ENCODE measurements around the gene POLR2A.
"Not testable (repeated sequence)": the region's sequence is repeated elsewhere in the genome, so short reads cannot be mapped to it uniquely, and the experiment has no call there.

The POLR2A gene

DNA sequence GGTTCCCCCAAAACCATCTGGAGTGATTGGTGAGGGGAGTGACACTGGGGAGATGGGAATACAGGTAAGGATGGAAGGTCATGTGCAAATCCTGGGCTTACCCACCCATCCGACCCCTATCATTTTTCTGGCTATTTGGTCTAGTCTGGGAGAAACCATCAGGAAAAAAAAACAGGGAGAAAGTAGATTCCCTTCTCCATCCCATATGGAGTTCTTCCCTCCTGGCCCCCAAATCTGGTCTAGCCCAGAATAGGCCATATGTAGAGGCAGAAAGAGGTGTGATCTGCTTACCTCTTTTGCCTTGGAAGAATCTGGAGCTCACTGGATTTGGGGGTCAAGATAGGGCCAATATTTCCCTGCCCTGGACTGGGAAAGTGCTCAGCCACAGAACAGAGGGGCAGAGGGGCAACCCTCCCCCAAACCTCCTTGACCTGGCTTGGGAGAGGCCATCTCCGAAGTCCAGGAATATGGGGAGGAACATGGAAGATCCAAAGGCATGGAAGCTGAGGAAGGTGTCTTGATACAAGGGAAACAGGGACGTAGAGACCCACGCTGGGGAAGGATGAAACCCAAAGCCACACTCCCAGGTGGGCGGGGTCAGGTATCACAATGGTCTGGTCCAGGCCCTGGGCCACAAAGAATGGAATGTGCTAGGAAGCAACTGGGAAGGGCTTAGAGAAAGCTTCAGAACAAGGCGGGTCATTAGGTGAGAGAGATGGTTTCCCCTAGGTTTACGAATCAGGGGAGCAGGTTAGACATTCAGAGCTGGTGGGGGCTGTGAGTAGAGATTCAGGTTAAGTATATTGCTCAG, 23.1 kb upstream of the POLR2A start:
- no peak for DNase-seq

DNA sequence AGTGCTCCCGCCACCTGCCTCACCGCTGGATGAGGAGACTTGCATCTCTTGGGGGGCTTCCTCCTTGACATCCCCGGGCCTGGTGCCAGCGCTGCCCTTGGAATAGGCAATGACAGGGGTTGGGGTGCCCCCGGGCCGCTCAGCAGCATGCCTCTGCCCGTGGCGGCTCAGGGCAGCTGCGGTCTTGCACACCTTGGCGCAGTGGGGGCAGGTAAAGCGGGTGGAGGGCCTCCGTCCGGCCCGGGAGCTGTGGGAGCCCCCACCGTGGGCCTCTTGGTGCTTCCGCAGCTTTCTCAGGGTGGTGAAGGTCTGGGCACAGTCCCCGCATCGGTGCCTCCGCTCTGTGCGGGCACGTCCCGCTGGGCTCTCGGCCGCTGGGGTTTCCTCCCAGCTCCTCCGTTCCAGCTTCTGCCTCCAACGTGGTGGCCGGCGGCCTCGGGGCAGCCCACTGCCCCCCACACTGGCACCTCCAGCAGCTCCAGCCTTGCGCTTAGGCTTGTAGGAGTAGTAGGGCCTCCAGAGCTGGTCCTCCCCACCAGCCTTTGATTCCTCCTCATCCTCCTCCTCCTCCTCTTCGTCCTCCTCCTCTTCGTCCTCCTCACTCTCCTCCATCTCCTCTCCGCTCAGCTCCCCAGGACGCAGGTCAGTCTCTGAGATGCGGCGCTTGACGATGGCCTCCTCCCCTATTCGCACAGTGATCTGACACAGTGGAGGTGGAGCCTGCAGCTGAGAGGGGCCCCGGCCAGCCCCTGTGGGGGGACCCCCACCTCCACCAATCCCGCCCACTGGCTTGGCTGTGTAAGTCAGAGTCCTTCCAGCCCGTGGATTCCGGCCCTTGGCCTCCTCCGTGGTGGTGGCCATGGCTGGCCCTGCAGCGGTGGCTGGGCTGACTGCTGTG, 21.4 kb upstream of the POLR2A start:
- no peak for DNase-seq

DNA sequence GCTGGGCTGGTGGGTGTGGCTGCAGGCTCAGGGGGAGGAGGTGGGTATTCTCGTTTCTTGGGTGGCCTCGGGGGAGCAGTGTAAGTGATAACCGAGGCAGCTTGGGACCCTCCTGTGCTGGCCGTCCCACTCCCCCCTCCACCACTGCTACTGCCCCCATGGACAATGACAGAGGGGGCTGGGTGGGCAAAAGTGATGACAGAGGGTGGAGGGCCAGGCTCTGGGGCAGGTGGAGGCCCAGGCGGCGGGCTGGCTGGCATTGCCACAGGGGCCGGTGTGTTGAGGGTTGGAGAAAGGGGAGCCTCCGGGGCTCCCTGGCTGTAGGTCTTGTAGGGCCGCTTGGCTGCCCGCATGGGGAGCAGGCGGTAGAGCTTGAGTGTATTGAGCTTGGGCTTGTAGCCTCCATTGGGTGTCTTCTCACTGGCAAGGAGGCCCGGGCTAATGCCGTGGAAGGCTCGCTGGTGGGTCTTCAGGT, 20.8 kb upstream of the POLR2A start:
- no peak for DNase-seq

DNA sequence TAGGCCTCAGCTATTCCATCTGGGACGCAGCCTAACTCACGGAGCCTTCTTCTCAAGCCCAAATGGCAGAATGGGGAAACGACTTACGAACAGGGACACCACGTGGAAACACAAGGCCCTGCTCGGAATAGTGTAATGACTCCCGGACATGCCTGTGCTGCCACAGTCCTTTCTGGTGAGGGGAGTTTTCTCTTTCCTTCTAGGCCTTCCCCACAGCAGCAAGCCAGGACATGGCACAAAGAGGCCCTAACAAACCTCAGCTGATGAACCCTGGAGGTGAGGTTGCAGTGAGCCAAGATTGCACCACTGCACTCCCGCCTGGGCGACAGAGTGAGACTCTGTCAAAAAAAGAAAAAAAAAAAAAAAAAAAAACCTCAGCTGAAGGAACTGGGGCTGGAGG, 20.1 kb upstream of the POLR2A start:
- DNase-seq = no peak

DNA sequence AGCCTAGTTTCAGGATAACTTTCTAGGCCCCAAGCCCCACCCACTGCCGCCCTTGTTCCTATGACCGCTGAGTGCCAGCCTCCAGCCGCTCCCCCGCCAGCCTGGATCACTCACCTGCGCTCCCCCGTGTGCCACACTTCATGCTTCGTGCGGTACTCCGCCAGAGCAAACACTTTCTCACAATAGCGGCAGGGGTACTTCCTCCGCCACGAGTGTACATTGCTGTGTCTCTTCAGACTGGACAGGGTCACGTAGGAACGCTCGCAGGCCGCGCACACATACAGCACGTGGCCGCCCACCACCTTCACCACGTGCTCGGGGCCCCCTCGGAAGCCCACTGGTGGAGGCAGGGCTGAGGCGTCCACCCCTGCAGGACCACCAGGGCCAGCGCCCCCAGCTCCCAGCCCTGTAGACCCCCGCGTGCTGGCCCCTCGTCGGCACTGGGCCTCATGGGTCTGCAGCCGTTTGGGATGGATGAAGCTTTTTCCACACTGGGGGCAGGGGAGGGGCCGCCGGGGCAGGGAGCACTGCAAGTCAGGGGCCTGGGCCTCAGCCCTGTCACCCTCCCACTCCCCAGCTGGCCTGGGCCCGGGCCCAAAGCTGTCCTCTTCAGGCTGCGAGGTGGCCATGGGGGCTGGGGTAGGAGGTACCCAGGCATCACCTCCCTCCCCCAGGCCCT, 18.4 kb upstream of the POLR2A start:
- DNase-seq = no peak

DNA sequence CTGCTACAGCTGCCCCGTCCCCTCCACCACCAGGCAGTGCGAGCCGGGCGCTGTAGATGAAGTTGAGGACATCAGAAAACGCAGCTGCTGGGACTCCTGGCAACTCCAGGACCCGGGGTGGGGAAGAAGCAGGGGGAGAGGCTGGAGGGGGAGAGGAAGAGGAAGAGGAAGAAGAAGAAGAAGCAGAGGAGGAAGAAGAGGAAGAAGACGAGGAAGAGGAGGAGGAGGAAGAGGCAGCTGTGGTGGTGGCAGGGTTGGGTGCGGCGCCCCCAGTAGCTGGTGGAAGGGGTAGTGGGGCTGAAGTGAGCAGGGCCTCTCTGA, 17.9 kb upstream of the POLR2A start:
- no peak for DNase-seq

DNA sequence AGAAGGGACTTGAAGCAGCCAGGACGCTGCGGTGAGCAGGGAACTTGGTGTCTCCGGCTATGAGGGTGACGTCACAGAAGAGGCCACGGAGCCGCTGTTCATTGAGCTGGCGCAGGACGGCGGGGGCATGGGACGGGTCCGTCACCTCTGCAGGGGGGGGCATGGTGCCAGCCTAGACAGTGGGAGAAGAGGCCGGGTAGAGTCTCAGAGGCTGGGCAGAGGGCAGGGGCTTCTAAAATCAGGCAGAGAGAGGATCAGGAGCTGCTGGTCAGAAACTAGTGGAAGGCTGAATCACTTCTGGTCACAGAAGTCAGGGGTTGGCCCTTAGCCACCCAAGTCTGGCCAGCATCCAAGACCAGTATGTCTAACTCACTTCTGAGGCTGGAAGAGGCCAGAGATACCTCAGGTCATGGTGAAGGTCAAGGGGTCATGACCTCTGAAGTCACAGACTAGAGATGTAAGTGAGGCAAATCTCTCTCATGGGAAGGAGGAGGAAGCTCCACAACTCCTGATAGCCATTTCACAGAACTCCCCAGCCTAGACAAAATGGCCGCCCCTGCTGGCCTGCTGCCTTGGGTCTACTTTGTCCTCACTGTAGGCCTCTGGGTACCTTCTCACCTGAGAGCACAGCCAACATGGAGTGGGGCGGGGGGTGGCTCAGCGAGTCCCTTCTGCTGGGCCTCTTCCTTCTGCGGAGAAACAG, 17.4 kb upstream of the POLR2A start:
- no peak for DNase-seq

DNA sequence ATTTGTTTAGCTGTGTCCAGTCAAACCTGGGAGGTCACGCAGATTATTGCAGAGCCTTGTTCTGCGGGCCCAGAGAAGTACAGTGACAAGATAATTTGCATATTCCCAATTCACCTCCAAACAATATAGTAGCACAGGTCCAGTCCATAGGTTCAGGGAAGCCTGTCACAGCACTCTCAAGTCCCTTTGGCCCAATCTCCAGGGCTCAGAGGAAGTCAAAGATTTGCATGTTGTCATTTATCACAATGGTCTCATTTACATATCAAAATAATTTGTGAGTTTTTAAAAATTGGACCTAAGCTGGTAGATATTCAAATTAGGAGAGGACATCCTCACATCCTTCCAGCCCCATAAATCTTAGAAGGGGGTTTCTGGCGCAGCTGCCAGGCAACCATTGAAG, 16.7 kb upstream of the POLR2A start:
- no peak for DNase-seq

DNA sequence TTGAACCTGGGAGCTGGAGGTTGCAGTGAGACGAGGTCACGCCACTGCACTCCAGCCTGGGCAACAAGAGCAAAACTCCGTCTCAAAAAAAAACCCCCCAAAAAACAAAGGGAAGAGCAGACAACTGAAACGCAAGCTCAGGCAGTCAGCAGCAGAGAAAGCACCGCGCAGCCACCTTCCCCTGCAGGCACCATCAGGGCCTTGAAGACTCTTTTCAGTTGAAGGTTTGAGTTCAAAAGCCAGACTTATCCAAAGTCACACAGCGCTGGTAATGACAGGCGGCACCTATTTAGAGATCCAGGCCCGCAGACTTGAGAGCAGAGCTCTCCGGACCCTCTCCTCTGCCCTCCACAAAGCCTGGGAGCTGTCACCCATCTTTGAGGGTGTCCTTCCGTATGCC, 15.9 kb upstream of the POLR2A start:
- no peak for DNase-seq

DNA sequence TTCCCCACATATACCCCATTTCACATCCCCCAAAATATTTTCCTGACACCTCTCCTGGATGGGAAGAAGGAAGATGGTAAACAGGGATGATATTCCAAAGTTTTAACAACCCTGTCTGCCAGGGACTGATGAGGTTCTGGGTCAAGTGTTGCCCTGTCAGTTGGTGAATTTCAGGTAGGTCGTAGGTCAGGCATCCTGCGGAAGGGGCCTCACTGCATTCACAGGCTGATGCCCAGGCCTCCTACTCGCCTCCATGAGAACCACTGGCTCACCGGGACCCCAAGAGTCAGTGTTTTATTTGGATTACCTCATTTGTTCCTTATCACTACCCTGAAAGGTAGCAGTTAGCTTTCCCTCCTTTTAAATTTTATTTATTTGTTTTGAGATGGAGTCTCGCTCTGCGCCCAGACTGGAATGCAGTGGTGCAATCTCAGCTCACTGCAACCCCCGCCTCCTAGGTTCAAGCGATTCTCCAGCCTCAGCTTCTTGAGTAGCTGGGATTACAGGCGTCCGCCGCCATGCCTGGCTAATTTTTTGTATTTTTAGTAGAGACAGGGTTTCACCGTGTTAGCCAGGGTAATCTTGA, 15.3 kb upstream of the POLR2A start:
- no peak for DNase-seq

DNA sequence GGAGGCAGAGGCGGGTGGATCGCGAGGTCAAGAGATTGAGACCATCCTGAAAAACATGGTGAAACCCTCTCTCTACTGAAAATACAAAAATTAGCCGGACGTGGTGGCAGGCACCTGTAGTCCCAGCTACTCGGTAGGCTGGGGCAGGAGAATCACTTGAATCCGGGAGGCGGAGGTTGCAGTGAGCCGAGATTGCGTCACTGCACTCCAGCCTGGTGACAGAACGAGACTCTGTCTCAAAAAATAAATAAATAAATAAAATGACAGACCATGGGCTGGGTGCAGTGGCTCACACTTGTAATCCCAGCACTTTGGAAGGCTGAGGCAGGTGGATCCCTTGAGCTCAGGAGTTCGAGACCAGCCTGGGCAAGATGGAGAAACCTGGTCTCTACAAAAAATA, 14.3 kb upstream of the POLR2A start:
- not testable (repeated sequence) for DNase-seq

DNA sequence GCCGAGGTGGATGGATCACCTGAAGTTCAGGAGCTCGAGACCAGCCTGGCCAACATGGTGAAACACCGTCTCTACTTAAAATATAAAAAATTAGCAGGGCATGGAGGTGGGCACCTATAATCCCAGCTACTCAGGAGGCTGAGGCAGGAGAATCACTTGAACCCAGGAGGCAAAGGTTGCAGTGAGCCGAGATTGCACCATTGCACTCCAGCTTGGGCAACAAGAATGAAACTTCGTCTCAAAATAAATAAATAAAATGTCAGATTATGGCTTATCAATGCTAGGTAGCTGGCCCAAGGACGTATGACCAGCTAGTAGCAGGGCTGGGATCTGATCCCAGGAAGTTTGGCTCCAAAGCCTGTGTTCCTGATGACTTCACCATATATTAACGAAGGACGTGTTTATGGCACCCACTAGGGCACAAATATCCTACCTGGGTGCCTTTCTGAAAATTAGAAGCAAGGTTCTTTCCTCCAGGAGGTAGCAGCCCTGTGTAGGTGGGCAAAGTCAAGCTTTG, 13.7 kb upstream of the POLR2A start:
- DNase-seq = not testable (repeated sequence)

DNA sequence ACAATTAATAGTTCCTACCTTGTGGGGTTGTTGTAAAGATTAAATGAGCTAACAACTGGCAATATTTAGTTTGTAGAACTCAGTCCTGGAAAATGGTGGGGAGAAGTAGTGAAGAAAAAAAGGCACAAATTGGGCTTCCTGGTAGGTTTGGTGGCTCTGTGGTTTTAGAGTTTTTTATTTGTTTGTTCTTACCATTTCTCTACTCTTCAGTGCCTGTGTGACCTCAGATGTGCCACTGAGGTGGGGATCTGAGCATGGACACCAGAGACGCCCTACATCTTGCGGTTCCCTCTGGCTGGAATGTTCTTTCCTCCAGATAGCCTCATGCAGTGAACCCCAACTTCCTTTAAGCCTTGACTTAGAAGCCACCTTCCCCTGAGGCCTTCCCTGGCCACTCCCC, 12.4 kb upstream of the POLR2A start:
- DNase-seq = no peak

DNA sequence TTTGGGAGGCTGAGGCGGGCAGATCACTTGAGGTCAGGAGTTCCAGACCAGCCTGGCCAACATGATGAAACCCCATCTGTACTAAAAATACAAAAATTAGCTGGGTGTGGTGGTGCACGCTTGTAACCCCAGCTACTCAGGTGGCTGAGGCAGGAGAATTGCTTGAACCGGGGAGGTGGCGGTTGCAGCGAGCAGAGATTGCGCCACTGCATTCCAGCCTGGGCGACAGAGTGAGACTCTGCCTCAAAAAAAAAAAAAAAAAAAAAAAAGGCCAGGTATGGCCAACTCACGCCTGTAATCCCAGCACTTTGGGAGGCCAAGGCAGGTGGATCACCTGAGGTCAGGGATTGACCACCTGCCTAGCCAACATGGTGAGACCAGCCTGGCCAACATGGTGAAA, 9.4 kb upstream of the POLR2A start:
- not testable (repeated sequence) for DNase-seq

DNA sequence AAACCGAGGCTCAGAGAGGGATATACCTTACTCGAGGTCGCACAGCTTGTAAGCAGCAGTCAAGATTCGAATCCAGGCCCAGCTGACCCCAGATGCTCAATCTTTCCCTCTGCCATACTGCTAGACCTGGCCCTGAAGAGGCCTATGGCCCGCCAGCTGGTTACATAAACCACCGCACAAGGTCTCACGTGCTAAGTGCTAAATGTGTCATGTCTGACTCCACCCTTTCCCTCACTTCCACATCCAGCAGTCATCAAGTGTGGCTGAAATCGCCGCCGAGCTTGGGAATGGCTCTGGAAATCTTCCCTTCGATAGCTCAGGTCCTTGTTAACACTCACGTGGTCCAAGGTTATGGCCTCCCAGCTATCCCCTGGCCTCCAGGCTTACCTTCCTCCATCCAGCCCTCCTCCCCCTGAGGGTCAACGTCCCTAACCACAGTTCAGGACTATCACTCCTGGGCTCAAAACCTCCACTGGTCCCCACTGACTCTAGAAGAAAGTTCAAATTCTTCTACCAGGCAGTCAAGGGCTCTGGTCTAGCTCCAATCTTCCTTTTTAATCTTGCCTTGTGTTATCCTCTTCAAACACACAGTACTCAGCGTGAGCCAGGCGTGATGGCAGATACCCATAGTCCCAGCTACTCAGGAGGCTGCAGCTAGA, 8.3 kb upstream of the POLR2A start:
- no peak for DNase-seq

DNA sequence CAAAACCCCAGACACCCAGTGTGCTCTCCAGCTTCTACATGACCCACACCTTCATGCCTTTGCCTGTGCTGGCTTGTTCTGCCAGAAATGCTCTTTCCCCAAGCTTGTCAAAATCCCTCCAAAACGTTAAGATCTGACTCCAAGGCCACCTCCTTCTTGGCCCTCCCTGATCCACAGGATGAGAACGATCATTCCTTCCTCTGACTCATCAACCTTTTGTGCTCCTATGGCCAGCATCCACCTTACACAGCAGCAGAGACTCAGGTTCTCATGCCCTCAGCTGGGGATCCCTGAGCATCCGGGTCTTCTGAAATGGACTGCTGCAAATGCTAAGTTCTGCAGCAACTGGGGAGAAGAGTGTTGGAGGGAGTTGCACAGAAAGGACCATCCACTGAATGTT, 7.7 kb upstream of the POLR2A start:
- no peak for DNase-seq

DNA sequence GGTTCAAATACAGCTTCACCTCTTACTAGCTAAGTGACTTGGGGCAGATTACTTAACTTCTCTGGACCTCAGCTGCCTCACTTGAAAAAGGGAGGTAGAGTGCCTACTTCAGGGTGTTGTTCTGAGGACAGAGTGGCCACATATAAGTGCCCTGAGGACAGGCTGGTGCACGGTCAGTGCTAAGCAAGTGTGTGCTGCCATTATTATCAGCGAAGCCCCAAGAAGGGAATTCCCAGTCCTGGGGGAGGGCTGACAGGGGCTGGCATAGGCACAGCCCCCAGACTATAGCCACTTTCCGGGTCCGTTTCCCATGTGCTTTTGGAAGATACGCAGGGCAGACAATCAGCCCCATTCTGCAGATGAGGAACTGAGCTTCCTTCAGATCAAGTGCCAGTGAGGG, 7.2 kb upstream of the POLR2A start:
- DNase-seq = no peak

DNA sequence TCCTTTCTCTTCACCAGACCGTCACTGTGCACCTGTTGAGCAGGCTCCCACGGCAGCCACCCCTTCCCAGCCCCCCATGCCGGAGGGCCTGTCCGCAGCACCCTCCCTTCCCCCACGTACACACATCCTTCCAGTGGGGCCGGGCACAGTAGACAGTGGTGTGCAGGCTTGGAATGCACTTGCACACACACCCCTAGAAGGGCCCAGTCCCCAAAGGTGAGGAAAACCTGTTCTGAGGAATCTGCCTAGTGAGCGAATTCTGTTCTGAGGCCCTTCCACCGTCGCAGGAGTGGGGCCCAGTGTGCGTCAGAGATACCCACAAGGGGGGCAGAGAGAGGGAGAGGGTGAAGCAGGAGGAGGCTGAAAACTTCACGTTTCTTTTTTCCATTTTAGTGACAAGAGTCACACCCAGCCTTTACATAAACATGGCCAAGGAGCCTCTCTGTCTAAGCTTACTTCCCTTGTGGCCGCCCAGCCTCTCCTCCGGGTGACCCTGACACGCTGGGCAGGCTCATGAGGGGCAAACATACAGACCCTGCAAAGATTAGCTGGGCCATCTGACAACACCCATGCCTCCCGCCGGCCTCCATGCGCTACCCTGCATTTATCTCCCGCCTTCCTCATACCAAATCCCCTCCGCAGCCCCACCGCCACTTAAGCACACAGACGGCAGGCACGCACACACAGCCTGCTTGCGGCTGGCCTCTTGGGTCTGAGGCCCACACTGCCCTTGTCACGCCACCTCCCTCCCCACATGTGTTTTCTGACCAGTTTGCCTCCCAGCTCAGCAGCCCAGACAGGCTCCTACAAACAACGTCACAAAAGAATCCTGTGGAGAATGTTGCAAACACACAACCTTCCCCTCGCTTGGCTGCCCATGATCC, 6.5 kb upstream of the POLR2A start:
- DNase-seq = peak; percentile 65

DNA sequence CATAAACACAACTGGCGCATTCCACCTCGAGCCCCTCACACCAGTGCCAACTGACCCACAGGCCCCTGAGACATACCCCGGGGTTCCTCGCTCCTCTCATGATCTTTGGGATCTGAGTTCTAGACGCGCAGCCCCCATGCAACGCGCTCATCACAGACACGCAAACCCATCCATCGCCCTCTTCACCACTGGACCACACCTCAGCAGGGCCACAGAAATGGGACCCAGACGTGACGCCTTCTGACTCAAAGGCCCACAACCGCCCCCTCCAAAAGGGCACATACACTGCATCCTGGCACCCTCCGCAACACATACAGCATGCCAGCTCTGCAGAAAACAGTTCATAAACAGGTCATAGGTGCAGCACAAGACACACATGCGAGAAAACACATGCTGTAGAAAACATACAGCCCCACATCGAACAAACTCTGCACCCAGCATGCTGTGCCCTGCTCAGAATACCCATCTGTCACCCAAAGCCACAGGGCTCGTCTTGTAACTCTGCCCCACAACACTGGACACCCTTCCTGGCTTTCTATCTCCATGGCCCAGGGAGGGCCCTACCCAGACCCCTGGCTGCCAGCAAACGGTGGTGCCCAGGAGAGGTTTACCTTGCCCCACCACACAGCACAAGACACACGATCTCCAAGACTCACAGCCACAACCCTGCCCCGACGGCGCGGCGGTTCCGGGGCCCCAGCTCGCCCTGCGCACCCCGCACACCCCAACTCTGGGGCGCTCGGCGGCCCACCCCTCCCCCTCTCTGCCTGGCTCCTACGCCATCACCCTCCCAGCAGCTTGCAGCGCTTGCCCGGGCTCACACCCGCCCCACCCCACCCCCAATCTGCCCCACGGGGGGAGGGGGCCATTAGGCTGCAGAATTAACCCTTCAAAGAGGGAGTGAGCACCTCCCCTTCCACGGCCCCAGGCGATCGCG, 5.6 kb upstream of the POLR2A start:
- DNase-seq = peak; percentile 57

Data from activated CD8-positive, alpha-beta memory T cell treated with anti-CD3 and anti-CD28 coated beads, Interleukin-2, amount 50 U/mL, for 4 hours (primary cell).